ENCODE data around the gene DSCAML1.

- TF ChIP-seq, protein P1, sequence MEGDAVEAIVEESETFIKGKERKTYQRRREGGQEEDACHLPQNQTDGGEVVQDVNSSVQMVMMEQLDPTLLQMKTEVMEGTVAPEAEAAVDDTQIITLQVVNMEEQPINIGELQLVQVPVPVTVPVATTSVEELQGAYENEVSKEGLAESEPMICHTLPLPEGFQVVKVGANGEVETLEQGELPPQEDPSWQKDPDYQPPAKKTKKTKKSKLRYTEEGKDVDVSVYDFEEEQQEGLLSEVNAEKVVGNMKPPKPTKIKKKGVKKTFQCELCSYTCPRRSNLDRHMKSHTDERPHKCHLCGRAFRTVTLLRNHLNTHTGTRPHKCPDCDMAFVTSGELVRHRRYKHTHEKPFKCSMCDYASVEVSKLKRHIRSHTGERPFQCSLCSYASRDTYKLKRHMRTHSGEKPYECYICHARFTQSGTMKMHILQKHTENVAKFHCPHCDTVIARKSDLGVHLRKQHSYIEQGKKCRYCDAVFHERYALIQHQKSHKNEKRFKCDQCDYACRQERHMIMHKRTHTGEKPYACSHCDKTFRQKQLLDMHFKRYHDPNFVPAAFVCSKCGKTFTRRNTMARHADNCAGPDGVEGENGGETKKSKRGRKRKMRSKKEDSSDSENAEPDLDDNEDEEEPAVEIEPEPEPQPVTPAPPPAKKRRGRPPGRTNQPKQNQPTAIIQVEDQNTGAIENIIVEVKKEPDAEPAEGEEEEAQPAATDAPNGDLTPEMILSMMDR (IDR thresholded peaks at IDR 0.05) = no peak
- no peak for TF ChIP-seq POLR2A (IDR thresholded peaks at IDR 0.05)
Measured at GRCh38 chr11:117640041-117640440, 157.0 kb downstream of the DSCAML1 start.

Data from uterus (tissue), 2 donors.